Endothelial cell of umbilical vein (primary cell): ENCODE measurements around the gene SMTNL2. TPM values are rescaled to one million over a fixed set of nuclear protein-coding genes. Genes with fewer than 3 reads are reported as not detected.
A peak's percentile ranks its signal among the peaks of the same experiment; 100 is the strongest.

Experiments used
- BruUV-seq: library from RNA; stranded (reverse); fragments of 400-500 nt; replicated peaks from 2 replicates; lab custom pipeline; 2021; lab: Mats Ljungman, UMichigan
- CTCF ChIA-PET: fragments of 300-600, 350-600 bp; sonication (Branson Sonifier 250); formaldehyde crosslinking; loops from one replicate; lab custom pipeline; 2021; ENCODE audit warnings: antibody characterized with exemption, inconsistent platforms; lab: Charles Lee
- POLR2A ChIA-PET: fragments of 300-600, 350-600 bp; sonication (Branson Sonifier 250); formaldehyde crosslinking; loops from one replicate; lab custom pipeline; 2021; ENCODE audit warnings: antibody characterized with exemption, inconsistent platforms; lab: Charles Lee
- DNase-seq: peaks from one replicate; pipeline ENCODE4 v3.0.0-alpha.2; 2011; ENCODE audit warnings: low read depth, low spot score
- FAIRE-seq: peaks from 2 replicates; lab custom pipeline; 2011; peaks lifted over from hg19 to GRCh38; lab: Jason Lieb, UNC
- H2AFZ ChIP-seq: 2 replicates; pipeline ENCODE4 v1.6.0; 2012; ENCODE audit warnings: low read depth, low read length, control low read depth, inconsistent platforms
- H3K27ac ChIP-seq: 2 replicates; pipeline ENCODE4 v1.5.1; 2011; ENCODE audit warnings: low read depth, mild to moderate bottlenecking, control low read depth, low read length, moderate library complexity; ENCODE audit not compliant: insufficient read depth
- H3K27me3 ChIP-seq, 2 experiments: 2 replicates each; pipeline versions ENCODE4 v1.6.0 to v1.6.1; 2011; ENCODE audit warnings: low read length in 2 of 2, mixed read lengths in 1 of 2; ENCODE audit not compliant: control insufficient read depth in 2 of 2, insufficient read depth in 2 of 2
- H3K36me3 ChIP-seq, 2 experiments: 2 replicates in 1 of 2; 3 replicates in 1 of 2; pipeline ENCODE4 v1.5.1; 2011; ENCODE audit warnings: low read length in 2 of 2, mild to moderate bottlenecking in 1 of 2, moderate library complexity in 1 of 2; ENCODE audit not compliant: control insufficient read depth in 2 of 2, insufficient read depth in 2 of 2; ENCODE audit errors: extremely low read depth in 1 of 2
- H3K4me1 ChIP-seq: 3 replicates; pipeline ENCODE4 v1.5.1; 2011; ENCODE audit warnings: mild to moderate bottlenecking, low read length; ENCODE audit not compliant: control insufficient read depth, insufficient read depth; ENCODE audit errors: extremely low read depth
- H3K4me2 ChIP-seq: 2 replicates; pipeline ENCODE4 v1.6.1; 2011; ENCODE audit warnings: low read length, control low read depth, mixed read lengths; ENCODE audit not compliant: insufficient read depth
- H3K4me3 ChIP-seq, 3 experiments: fragments of 200-600 bp in 1 of 3; sonication (generic), shearing (Covaris generic) in 1 of 3; replicated peaks in 1 of 3; 2 replicates each; pipeline ENCODE4 v1.5.1; 2011 to 2016; ENCODE audit warnings: control low read depth in 3 of 3, low read length in 3 of 3, mild to moderate bottlenecking in 2 of 3, inconsistent platforms in 1 of 3, low read depth in 1 of 3, moderate library complexity in 1 of 3; ENCODE audit not compliant: insufficient read depth in 1 of 3
- H3K79me2 ChIP-seq: 2 replicates; pipeline ENCODE4 v1.6.0; 2012; ENCODE audit warnings: low read length, inconsistent platforms; ENCODE audit not compliant: control insufficient read depth, insufficient read depth
- H3K9ac ChIP-seq: replicated peaks from 2 replicates; pipeline ENCODE3; 2011; ENCODE audit warnings: low read length, control low read depth; ENCODE audit not compliant: insufficient read depth; ENCODE audit errors: extremely low read depth
- H3K9me1 ChIP-seq: replicated peaks from 3 replicates; pipeline ENCODE4 v1.6.0; 2011; ENCODE audit warnings: mild to moderate bottlenecking, low read length; ENCODE audit not compliant: control insufficient read depth, insufficient read depth; ENCODE audit errors: extremely low read depth
- H3K9me3 ChIP-seq: replicated peaks from 2 replicates; pipeline ENCODE4 v1.5.1; 2012; ENCODE audit warnings: low read length, inconsistent platforms; ENCODE audit not compliant: control insufficient read depth, insufficient read depth
- H4K20me1 ChIP-seq: replicated peaks from 2 replicates; pipeline ENCODE3; 2011; ENCODE audit warnings: mild to moderate bottlenecking, low read length; ENCODE audit not compliant: control insufficient read depth, insufficient read depth; ENCODE audit errors: extremely low read depth
- POLR2A ChIP-seq: IDR thresholded peaks from 2 replicates; pipeline ENCODE4 v1.6.1; 2012; ENCODE audit warnings: low read depth, mild to moderate bottlenecking, control low read depth, low read length
- POLR2AphosphoS5 ChIP-seq: IDR thresholded peaks from 2 replicates; pipeline ENCODE4 v1.6.1; 2012; ENCODE audit warnings: low read depth, mild to moderate bottlenecking, control low read depth, low read length, moderate library complexity; ENCODE audit not compliant: insufficient read depth
- dilution Hi-C: fragments of 300-500 bp; cut with MboI; formaldehyde crosslinking; loops from one replicate; pipeline ENCODE4 v1.15.0; 2019; ENCODE audit warnings: low sequenced_read_pairs; ENCODE audit not compliant: extremely low pct_ligation_motif_present
- intact Hi-C: fragments of 100-400 bp; cut with micrococcal nuclease; formaldehyde crosslinking; loops from one replicate; pipeline ENCODE4 v1.10.0; 2022
- polyA plus RNA-seq, 4 experiments: library from polyadenylated mRNA; depleted of rRNA in 3 of 4; stranded (reverse) in 3 of 4; unstranded in 1 of 4; fragments of >200 nt; gene quantifications; 2 replicates each; pipeline versions ENCODE4 v1.2.1 to v1.2.3, GENCODE V29; 2011 to 2012; ENCODE audit warnings: missing spikeins in 1 of 4
- total RNA-seq: library from RNA; stranded (reverse); gene quantifications from 2 replicates; pipeline ENCODE4 v1.2.3, GENCODE V29; 2021
- TF ChIP-seq, protein P1 (sequence below), 2 donors: IDR thresholded peaks; 1 replicate in 1 of 2; 2 replicates in 1 of 2; pipeline ENCODE4 v1.5.1; 2011; ENCODE audit warnings: low read length in 2 of 2, mild to moderate bottlenecking in 2 of 2, moderate library complexity in 2 of 2, control low read depth in 1 of 2, inconsistent platforms in 1 of 2, low read depth in 1 of 2; ENCODE audit not compliant: insufficient read depth in 1 of 2; ENCODE audit errors: extremely low read depth in 1 of 2
- TF ChIP-seq, protein P2 (sequence below): IDR thresholded peaks from 2 replicates; pipeline ENCODE4 v1.6.1; 2011; ENCODE audit not compliant: insufficient read depth, insufficient read length

Gene SMTNL2
- total and polyA plus RNA-seq, 2 donors (not counting 3 experiments of a cell fraction or from before 2014, with no cell fraction given), result not detected

DNA sequence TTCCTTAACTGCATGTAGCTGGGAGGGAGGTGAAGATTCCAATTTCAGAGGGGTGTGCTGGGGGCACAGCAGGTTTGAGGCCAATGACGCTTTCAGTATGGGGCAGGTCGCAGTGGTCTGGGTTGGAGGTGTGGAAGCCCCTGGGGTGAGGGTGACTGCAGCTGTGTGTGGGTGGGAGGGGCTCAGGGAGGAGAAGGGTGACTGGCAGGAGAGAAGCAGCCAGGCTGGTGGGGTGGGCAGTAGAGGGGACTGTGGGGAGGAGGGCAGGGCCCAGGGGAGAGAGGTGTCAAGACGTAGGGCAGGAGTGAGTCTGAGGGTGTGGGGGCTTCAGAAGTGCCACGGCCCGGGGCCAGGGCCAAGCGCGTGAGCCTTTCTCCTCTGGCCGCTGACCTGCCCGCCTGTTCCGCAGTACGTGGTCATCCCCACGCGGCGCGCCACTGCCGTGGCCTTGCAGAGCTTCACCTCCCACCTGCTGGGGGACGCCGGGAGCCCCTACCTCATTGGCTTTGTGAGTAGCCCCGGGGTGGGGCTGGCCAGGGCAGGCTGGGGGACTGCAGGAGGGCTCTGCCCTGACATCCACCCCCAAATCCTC is 48.6 kb upstream of the SMTNL2 start:
- Histone ChIP-seq H3K36me3 (peaks cover 2 to 35% of the 10 kb centered on the region in 2 experiments), H3K27me3 (no peaks in the 10 kb centered on the region), H3K9me1 (no peaks in the 10 kb centered on the region), H3K9me3 (no peaks in the 10 kb centered on the region), H3K79me2 (no peaks in the 10 kb centered on the region), H3K4me2 (no peak overlapping the region), H3K9ac (no peak overlapping the region), H3K27ac (no peak overlapping the region), H4K20me1 (no peaks in the 10 kb centered on the region), H2AFZ (no peak overlapping the region), H3K4me3 (no peak overlapping the region), H3K4me1 (peaks cover 77% of the 10 kb centered on the region)
- intact Hi-C loops (no loop called here), dilution Hi-C loops (no loop called here)
- no peak for DNase-seq
- peak; percentile 6 for TF ChIP-seq POLR2AphosphoS5
- TF ChIP-seq, protein P1, sequence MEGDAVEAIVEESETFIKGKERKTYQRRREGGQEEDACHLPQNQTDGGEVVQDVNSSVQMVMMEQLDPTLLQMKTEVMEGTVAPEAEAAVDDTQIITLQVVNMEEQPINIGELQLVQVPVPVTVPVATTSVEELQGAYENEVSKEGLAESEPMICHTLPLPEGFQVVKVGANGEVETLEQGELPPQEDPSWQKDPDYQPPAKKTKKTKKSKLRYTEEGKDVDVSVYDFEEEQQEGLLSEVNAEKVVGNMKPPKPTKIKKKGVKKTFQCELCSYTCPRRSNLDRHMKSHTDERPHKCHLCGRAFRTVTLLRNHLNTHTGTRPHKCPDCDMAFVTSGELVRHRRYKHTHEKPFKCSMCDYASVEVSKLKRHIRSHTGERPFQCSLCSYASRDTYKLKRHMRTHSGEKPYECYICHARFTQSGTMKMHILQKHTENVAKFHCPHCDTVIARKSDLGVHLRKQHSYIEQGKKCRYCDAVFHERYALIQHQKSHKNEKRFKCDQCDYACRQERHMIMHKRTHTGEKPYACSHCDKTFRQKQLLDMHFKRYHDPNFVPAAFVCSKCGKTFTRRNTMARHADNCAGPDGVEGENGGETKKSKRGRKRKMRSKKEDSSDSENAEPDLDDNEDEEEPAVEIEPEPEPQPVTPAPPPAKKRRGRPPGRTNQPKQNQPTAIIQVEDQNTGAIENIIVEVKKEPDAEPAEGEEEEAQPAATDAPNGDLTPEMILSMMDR (IDR thresholded peaks at IDR 0.05; ENCODE audit: extremely low read depth in 1 of 2, insufficient read depth in 1 of 2, low read depth in 1 of 2, low read length in 2 of 2), result no peak
- ChIA-PET CTCF (no interaction called here), POLR2A (interaction anchor here (0.6 kb wide), 1 partner anchor 14 kb away, joined by 3 read pairs; no protein-coding TSS in a partner anchor)
- BruUV-seq, result no TSS peak
- FAIRE-seq, result no peak

DNA sequence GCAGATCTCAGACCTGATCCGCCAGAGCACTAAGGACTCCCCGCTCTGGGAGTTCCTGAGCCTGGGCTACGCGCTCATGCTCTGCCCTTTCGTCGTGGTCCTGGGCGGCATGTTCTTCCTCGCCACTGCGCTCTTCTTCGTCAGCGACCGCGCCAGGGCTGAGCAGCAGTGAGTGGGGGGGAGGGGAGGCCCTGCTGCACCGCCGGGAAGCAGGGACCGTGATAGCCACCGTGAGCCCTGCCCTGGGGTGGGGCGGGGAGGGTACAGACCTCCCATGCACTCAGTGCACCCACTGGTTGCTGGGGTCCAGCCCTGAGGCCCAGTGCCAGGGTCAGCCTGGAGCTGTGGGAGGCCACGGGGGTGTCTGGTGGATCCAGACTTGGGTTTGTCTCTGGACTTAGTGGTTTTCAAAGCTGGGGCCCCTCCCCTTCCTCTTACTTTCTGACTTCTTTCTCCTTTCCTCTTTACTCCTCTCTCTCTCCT is 48.0 kb upstream of the SMTNL2 start:
- H3K27ac ChIP-seq, result no peak overlapping the region
- H2AFZ ChIP-seq, result no peak overlapping the region
- peaks cover 2 to 35% of the 10 kb centered on the region in 2 experiments for H3K36me3 ChIP-seq
- no peak for FAIRE-seq
- TF ChIP-seq, protein P2, sequence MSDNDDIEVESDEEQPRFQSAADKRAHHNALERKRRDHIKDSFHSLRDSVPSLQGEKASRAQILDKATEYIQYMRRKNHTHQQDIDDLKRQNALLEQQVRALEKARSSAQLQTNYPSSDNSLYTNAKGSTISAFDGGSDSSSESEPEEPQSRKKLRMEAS, result no peak
- TF ChIP-seq POLR2A (peak; percentile 16), POLR2AphosphoS5 (peak; percentile 22)
- no peaks in the 10 kb centered on the region for H4K20me1 ChIP-seq
- no peaks in the 10 kb centered on the region for H3K79me2 ChIP-seq
- ChIA-PET POLR2A (interaction anchor here (0.6 kb wide), 1 partner anchor 13 kb away, joined by 3 read pairs; no protein-coding TSS in a partner anchor), CTCF (interaction anchor here (0.9 to 6.7 kb wide), 3 partner anchors 10 to 36 kb away, joined by 3 to 31 read pairs (median 3); partner anchors contain the start of gene SPNS2)
- BruUV-seq, result no TSS peak
- no peak overlapping the region for H3K9ac ChIP-seq
- dilution Hi-C loops, result no loop called here
- H3K4me3 ChIP-seq, result no peak overlapping the region
- no peak overlapping the region for H3K4me2 ChIP-seq
- no peaks in the 10 kb centered on the region for H3K9me3 ChIP-seq
- H3K9me1 ChIP-seq, result no peaks in the 10 kb centered on the region
- H3K27me3 ChIP-seq, result no peaks in the 10 kb centered on the region
- H3K4me1 ChIP-seq, result peaks cover 77% of the 10 kb centered on the region
- no peak for DNase-seq
- intact Hi-C loops, result no loop called here
